GM18508 (cell line): Measurements from ENCODE around the gene DHRS12.

ENCODE experiments used
- ATAC-seq: cut with Tn5 transposase; IDR thresholded peaks from one replicate; pipeline ENCODE4 v1.9.1; 2021; ENCODE audit warnings: moderate number of reproducible peaks; ENCODE audit not compliant: insufficient read depth, unreplicated experiment

The DHRS12 gene

DNA sequence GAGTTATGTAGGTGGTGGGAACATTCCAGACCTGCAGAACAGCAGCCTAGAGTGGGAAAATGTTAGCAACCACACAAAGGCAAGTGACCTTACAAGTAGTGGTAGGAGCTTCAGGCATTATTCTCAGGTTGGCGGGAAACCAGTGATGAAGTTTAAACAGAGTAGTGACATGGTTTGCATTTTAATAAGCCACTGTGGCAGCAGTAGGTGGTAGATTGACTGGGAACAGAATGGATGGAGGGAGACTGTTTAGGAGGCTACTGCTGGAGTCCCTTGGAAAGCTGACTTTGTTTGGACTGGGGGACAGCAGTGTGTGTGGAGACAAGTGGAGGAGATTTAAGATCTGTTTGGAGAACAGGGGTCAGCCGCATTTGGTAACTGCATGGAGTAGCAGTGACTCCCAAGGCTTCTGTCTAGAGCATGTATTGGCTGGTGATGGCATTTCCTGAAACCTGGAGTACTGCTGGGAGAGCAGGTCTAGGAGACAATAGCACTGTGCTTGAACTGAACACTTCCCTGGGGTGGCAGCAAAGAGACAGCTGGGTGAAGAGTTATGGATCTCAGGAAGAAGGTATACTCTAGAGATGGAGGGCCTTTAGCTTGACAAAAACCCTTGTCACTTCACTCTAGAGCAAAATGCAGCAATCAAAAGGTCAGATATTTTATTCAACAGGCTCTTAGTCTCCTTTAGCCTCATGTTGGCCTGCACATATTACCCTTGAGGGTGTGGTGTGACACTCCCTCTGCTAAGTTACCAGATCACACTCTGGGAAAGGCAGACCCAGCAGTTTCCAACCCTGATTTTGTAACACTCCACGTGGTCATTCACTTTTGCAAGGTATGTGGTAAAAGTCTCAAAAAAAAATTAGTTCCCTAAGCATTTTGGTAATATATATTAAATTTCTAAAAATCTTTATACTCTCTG, 70.3 kb downstream of the DHRS12 start:
- ATAC-seq: no peak

DNA sequence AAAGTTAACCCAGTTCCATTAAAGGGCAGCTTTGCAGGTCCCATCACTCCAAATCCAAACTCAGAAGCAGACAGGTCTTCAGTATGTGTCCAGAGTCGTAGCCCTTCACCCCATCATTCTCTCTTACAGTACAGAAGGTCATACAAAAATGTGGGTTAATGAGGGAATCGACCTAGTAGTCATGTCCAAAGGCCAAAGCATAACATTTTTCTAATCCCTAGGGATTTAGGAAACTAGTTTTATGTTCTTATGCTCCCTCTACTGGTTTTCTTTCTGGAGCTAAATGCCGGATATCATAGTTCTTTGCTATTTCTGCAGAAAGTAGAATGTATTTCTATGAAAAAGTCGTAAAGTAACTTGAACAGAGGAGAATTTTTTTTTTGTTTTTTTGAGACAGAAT, 72.2 kb downstream of the DHRS12 start:
- ATAC-seq: no peak

DNA sequence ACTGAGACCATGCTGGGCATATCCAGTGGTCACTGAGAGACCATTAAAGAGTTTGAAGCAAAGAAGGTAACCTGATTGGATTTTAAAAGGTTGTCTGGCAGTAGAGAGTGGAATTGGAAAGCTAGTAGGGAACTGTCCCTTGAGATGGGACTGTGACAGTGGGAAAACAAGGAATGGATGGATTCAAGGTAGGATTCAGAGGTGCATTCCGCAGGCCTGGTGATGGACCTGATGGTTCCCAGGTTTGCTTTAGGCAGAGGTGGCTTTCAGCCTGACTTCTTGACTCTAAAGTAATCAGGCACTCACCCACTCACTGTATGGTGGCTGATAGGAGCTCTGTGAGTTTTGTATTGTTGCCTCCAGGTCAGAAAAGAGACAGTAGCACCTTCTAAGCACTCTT, 73.0 kb downstream of the DHRS12 start:
- no peak for ATAC-seq

DNA sequence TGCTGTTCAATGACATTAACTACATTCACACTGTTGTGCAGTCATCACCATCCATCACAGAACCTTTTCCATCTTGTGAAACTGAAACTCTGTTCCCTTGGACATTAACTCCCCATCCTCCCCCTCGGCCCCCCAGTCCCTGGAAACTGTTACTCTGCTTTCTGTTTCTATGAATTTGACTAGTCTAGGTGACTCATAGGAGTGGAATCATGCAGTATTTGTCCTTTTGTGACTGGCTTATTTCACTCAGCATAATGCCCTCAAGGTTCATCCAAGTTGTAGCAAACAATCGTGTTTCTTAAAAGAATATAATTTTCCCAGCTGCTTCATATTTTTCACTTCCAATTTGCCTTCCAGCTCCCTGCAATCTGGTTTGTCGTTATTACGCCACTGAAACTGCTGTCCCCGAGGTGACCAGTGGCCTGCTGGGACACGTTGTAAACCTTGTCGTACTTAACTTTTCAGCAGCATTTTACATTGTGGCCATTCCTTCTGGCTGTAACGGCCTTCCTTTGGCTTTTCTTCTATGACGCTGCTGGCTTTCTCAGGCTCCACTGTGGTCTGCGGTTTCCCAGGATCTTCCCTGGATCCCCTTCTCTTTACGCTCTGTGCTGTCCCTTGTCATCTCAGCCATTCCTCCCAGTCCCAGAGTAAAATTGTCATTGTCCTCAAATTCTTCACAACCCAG, 74.0 kb downstream of the DHRS12 start:
- ATAC-seq: no peak

DNA sequence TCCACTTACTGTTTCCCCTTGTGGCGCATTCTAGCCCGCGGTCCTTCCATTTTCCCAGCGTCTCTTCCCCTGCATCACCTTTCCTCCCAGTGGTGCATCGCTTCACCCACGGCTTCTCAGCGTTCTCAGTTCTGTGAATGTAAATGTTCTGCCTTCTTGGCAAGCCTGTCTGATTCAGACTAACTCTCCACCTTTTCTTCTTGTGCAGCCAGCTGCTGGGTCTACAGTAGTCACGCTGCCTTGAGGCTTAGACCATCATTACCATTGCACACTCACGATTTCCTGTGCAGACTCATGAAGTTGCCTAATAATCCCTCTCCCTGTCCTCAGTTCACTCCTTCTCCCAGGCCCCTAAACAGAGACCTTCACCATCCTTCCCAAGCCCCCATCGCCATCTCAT, 75.0 kb downstream of the DHRS12 start:
- ATAC-seq: no peak

DNA sequence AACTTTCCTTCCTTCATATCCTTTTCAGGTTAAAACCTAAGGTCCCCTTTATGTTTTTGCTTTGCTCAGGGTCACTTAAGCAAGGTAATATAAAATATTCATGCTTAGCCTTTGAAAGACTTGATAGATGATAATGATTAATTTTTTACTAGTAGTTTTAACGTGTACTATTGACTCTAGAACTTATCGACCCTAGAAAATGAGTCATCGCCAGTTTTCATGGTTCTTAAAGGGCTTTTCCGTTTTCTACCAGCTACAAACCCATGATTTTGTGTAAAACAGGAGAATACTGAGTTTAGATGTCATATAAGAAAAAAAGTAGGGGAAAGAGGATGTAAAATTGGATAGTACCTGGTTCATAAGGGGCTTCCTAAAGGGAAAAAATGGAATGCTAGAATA, 75.7 kb downstream of the DHRS12 start:
- ATAC-seq: no peak

DNA sequence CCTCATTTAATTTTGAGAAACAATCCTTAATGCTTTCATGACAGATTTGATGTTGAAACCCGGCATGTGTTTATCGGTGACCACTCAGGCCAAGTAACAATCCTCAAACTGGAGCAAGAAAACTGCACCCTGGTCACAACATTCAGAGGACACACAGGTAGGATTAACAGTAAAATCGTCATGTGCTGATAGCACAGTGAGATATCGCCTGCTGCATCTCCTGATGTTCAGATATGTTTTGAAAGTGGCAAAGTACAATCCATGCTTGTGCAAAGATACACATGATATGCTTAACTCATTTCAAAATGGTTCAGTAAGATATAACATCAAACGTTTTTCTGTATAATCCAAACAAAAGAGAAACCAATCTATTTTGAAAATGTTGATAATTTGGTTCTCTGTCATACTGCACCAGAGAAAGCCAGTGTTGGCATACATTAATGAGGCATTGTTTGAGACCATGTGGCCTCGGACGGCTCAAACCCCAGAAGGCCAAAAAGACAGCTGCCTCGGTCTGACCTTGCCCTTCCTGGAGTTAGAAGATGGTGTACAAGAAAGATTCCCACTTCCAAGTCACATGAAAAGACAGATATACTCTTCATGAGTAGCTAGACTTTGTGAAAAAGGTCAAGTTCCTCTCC, 76.2 kb downstream of the DHRS12 start:
- no peak for ATAC-seq

DNA sequence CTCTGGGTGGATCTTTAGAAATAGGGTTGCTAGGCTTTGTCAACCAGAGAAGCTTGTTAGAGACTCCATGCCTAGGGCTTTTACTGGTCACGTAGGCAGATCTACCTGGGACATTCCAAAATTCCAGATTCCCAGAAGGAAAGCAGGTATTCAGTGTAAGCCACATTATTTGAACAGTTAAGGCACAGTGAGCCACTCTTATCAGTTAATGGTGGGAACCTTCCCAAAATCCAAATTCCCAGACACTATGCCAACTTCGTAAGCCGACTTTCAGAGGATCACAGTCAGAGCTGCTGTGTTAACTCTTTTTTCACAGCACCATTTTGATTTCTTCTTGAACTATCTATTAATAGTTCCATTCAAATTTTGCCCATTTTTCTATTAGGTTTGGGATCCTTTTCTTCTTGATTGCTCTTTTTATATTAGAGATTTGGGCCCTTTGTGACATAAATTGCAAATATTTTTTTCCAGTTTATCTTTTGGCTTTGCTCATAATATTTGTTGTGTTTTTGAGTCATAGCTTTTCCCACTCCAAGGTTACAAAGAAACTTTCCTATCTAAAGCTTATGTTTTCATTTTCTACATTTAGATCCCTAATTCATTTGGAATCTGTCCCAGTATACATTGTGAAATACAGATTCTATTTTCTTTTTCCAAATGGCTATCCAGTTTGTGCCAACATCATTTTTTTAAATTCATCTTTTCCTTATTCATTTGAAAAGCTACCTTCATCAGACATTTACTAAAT, 77.3 kb downstream of the DHRS12 start:
- no peak for ATAC-seq

DNA sequence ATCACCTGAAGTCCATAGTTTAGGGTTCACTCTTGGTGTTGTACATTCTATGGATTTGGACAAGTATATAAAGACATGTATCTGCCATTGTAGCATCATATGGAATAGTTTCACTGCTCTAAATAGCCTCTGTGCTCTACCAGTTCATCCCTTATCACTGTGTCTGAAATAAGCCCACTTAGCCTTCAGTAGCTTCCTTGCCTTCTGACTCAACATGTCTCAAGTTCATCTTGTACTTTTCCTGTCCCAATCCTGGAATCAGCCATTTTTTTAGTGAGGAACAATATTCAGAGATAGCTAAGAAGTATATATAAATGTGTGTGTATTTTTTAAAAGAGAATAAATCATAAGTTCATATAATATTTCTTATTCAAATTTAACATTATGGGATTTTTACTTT, 79.2 kb downstream of the DHRS12 start:
- no peak for ATAC-seq

DNA sequence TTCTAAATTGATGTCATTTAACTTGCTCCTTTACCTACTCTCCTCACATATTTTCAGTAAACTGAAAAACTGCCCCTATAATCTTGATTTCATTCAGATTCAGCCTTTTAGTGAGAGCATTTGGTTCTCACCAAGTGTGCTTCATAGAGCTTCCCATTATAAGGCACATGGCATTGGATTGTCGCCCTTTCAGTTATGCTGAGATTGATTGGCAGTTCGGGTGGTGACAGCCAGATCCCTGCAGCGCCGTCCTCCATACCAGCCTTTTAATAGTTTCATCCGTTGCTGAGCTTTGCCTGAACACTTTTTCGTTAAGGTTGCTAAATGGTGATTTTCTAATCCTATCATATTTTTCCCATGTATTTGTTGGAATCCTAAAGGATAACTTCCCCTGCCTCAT, 80.4 kb downstream of the DHRS12 start:
- no peak for ATAC-seq

DNA sequence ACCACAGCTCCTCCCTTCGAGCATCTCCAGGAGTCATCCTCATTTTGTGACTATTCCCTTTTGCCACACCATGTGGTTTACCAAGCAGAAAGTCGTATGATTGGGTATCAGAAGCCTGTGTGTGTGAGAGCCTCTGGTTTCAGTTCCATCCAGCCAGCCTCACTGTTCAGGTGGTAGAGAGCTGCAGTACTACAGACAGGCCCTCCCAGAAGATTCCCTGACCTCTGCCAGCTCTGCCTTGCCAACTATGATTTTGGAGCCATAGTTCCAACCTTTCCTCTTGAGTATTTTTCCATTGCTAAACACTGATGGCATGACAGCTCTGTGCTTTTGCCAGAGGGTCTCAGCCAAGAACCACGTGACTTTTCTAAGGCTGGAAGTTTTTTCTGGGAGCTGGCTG, 82.5 kb downstream of the DHRS12 start:
- no peak for ATAC-seq

DNA sequence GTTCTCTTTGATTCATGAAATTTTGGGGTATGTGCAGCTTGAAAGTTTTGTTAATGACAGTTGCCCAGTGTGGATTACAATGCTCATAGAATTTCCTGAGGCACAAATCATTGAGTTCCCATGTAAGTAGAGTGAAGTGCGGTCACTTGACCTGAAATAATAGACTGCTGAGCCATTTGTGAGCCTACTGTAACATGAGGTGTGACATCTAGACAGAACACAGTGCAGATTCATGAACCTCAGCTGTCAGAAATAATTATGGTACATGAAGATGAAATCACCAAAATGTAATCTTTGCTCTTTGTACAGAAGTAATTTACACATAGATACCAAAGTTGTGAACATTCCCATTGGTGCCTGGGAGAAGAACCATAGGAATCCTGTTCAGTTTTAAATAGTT, 84.6 kb downstream of the DHRS12 start:
- no peak for ATAC-seq
